GM12873 (cell line): ENCODE measurements around the gene POLR3G.

ENCODE experiments used
- CTCF ChIP-seq: IDR thresholded peaks from 2 replicates; pipeline ENCODE4 v1.5.1; 2012; ENCODE audit warnings: low read depth, mild to moderate bottlenecking, moderate library complexity, low read length, control low read depth; ENCODE audit not compliant: insufficient read depth; ENCODE audit errors: missing control alignments

POLR3G gene

GRCh38 chr5:90561766-90562165 lies 87.1 kb downstream of the POLR3G start:
- no peak for TF ChIP-seq CTCF

- no peak for TF ChIP-seq CTCF
These were observed 87.7 kb downstream of the POLR3G start for GRCh38 chr5:90562341-90562740.

GRCh38 chr5:90563108-90563507 lies 88.4 kb downstream of the POLR3G start:
- TF ChIP-seq CTCF = no peak
